Stomach (tissue), 4 donors: ENCODE measurements around the gene ZNF141.

Experiments
- POLR2AphosphoS5 ChIP-seq, 3 donors: sonication (generic); formaldehyde crosslinking; IDR thresholded peaks; one replicate each; pipeline ENCODE4 v1.6.1; 2016; ENCODE audit warnings: antibody characterized with exemption in 3 of 3
- TF ChIP-seq, protein P1 (sequence below), 7 experiments: fragments of 450-650 bp in 4 of 7; fragments of 200-600 bp in 3 of 7; sonication (generic) in 3 of 7; IDR thresholded peaks; one replicate each; pipeline ENCODE4 v1.5.1; 2016 to 2019; ENCODE audit warnings: antibody characterized with exemption in 7 of 7, control low read depth in 2 of 7, mild to moderate bottlenecking in 1 of 7

GRCh38 chr4:288891-289290 lies 48.7 kb upstream of the ZNF141 start:
- TF ChIP-seq, protein P1, sequence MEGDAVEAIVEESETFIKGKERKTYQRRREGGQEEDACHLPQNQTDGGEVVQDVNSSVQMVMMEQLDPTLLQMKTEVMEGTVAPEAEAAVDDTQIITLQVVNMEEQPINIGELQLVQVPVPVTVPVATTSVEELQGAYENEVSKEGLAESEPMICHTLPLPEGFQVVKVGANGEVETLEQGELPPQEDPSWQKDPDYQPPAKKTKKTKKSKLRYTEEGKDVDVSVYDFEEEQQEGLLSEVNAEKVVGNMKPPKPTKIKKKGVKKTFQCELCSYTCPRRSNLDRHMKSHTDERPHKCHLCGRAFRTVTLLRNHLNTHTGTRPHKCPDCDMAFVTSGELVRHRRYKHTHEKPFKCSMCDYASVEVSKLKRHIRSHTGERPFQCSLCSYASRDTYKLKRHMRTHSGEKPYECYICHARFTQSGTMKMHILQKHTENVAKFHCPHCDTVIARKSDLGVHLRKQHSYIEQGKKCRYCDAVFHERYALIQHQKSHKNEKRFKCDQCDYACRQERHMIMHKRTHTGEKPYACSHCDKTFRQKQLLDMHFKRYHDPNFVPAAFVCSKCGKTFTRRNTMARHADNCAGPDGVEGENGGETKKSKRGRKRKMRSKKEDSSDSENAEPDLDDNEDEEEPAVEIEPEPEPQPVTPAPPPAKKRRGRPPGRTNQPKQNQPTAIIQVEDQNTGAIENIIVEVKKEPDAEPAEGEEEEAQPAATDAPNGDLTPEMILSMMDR (IDR thresholded peaks at IDR 0.05) = no peak
- no peak for TF ChIP-seq POLR2AphosphoS5 (IDR thresholded peaks at IDR 0.05)
